ENCODE measurements around the gene ACAD9. TPM values are rescaled to one million over a fixed set of nuclear protein-coding genes. Genes with fewer than 3 reads are reported as not detected.

ACAD9 gene
- total and polyA plus RNA-seq, 2 of the 13 experiments (the other 11 are each of a cell fraction or from before 2014, with no cell fraction given), result 15.3 to 38.2 TPM

- TF ChIP-seq ZHX2 (IDR thresholded peaks at IDR 0.05; ENCODE audit: low read depth) (peak; percentile 95), ZHX2 (CRISPR knock-in tag; IDR thresholded peaks at IDR 0.05; ENCODE audit: borderline replicate concordance) (peak; percentile 82; the same call in 1 of the 2 replicates), ZFP41 (CRISPR knock-in tag; IDR thresholded peaks at IDR 0.05; ENCODE audit: borderline replicate concordance) (peak; percentile 99), ZNF142 (CRISPR knock-in tag; IDR thresholded peaks at IDR 0.05) (0 out of 2 replicates have a peak, but pooled peaks have one; percentile 73), KLF11 (CRISPR knock-in tag; IDR thresholded peaks at IDR 0.05) (0 out of 2 replicates have a peak, but pooled peaks have one; percentile 88), SP2 (CRISPR knock-in tag; IDR thresholded peaks at IDR 0.05) (peak; percentile 45), ZFP90 (CRISPR knock-in tag; IDR thresholded peaks at IDR 0.05; ENCODE audit: borderline replicate concordance) (peak; percentile 93; the same call in 1 of the 2 replicates), NFAT5 (CRISPR knock-in tag; IDR thresholded peaks at IDR 0.05) (peak; percentile 93), NBN (conservative IDR thresholded peaks at IDR 0.05) (no peak), ARID2 (CRISPR knock-in tag; IDR thresholded peaks at IDR 0.05; ENCODE audit: borderline replicate concordance) (peak; percentile 99; the same call in 1 of the 2 replicates), KDM3A (CRISPR knock-in tag; IDR thresholded peaks at IDR 0.05; ENCODE audit: low read depth) (peak; percentile 94; the same call in 1 of the 2 replicates)
Measured at GRCh38 chr3:128879125-128879969, at the start of gene ACAD9 (continued).

Measured in HepG2 (cell line).